Prostate gland (tissue), 2 donors: ENCODE results near the gene RNF157. TPM values are rescaled to one million over a fixed set of nuclear protein-coding genes. Genes with fewer than 3 reads are reported as not detected.

Source experiments
- DNase-seq: peaks from one replicate; pipeline ENCODE4 v3.0.0-alpha.2; 2019; ENCODE audit warnings: low spot score
- H3K27ac ChIP-seq, 2 donors: fragments of 200-600 bp; sonication (generic); 2 replicates each; pipeline ENCODE4 v1.5.1; 2017 to 2019
- H3K27me3 ChIP-seq: fragments of 200-600 bp; sonication (generic); replicated peaks from 2 replicates; pipeline ENCODE4 v1.5.1; 2019; ENCODE audit not compliant: insufficient read depth
- H3K36me3 ChIP-seq, 2 donors: fragments of 200-600 bp; sonication (generic); 1 replicate in 1 of 2; 2 replicates in 1 of 2; pipeline versions ENCODE4 v1.5.1 to v1.8.1; 2017 to 2019
- H3K4me1 ChIP-seq: fragments of 200-600 bp; sonication (generic); replicated peaks from 2 replicates; pipeline ENCODE4 v1.5.1; 2019
- H3K4me3 ChIP-seq, 2 donors: fragments of 200-600 bp; sonication (generic); 2 replicates each; pipeline ENCODE4 v1.5.1; 2017 to 2019
- H3K9me3 ChIP-seq: fragments of 200-600 bp; sonication (generic); 2 replicates; pipeline ENCODE4 v1.5.1; 2017
- CTCF ChIP-seq, 4 experiments: fragments of 200-600 bp in 2 of 4; fragments of 450-650 bp in 2 of 4; sonication (generic) in 2 of 4; IDR thresholded peaks; 1 replicate in 3 of 4; 2 replicates in 1 of 4; pipeline ENCODE4 v1.5.1; 2016 to 2019; ENCODE audit warnings: antibody characterized with exemption in 4 of 4, mild to moderate bottlenecking in 2 of 4, moderate library complexity in 2 of 4
- POLR2A ChIP-seq: fragments of 450-650 bp; IDR thresholded peaks from one replicate; pipeline ENCODE4 v1.6.1; 2016; ENCODE audit warnings: antibody characterized with exemption, mild to moderate bottlenecking
- POLR2AphosphoS5 ChIP-seq: sonication (generic); formaldehyde crosslinking; IDR thresholded peaks from one replicate; pipeline ENCODE4 v1.6.1; 2017; ENCODE audit warnings: antibody characterized with exemption
- WGBS: methylation state at CpG from one replicate; pipeline ENCODE4 v1.1.5; 2018; 5-methylcytosine and 5-hydroxymethylcytosine counted together
- intact Hi-C: fragments of 100-400 bp; cut with DNase I; formaldehyde crosslinking; loops from one replicate; pipeline ENCODE4 v1.14.2; 2022
- total RNA-seq, 2 donors: library from RNA; depleted of rRNA; stranded (reverse); fragments of >200 nt; gene quantifications; one replicate each; pipeline ENCODE4 v1.1.0, GENCODE V29; 2016

RNF157 gene
- total RNA-seq, 2 donors from 2014 or later: 1.6 to 47.5 TPM

- Histone ChIP-seq H3K4me1 (no peaks in the 10 kb centered on the region), H3K27me3 (no peaks in the 10 kb centered on the region), H3K27ac (no peak overlapping the region), H3K36me3 (no peaks in the 10 kb centered on the region), H3K9me3 (no peaks in the 10 kb centered on the region), H3K4me3 (no peak overlapping the region)
- intact Hi-C loops: no loop called here
- TF ChIP-seq CTCF (IDR thresholded peaks at IDR 0.05): no peak
- TF ChIP-seq POLR2AphosphoS5: no peak
- DNase-seq: no peak
- 95% methylated on average over 7 of the region's 7 CpGs for WGBS
Observed at GRCh38 chr17:76219670-76220383, 20.5 kb downstream of the RNF157 start.

- Histone ChIP-seq H3K27ac (no peak overlapping the region), H3K9me3 (no peaks in the 10 kb centered on the region), H3K4me1 (no peaks in the 10 kb centered on the region), H3K4me3 (no peak overlapping the region), H3K27me3 (no peaks in the 10 kb centered on the region), H3K36me3 (no peaks in the 10 kb centered on the region)
- no peak for DNase-seq
- WGBS: 97% methylated on average over 3 of the region's 3 CpGs
- intact Hi-C loops: no loop called here
- TF ChIP-seq CTCF (IDR thresholded peaks at IDR 0.05) (no peak), POLR2A (no peak), POLR2AphosphoS5 (no peak)
Observed at GRCh38 chr17:76217081-76217480, 23.2 kb downstream of the RNF157 start.

GRCh38 chr17:76213491-76213890, 26.8 kb downstream of the RNF157 start:
- intact Hi-C loops: no loop called here
- Histone ChIP-seq H3K9me3 (no peaks in the 10 kb centered on the region), H3K27me3 (no peaks in the 10 kb centered on the region), H3K36me3 (no peaks in the 10 kb centered on the region), H3K27ac (no peak overlapping the region), H3K4me3 (no peak overlapping the region), H3K4me1 (no peaks in the 10 kb centered on the region)
- TF ChIP-seq POLR2AphosphoS5: no peak
- no peak for TF ChIP-seq POLR2A
- TF ChIP-seq CTCF (IDR thresholded peaks at IDR 0.05): no peak
- 91% methylated on average over 2 of the region's 2 CpGs for WGBS
- DNase-seq: no peak

- DNase-seq: no peak
- Histone ChIP-seq H3K4me1 (no peaks in the 10 kb centered on the region), H3K27me3 (no peaks in the 10 kb centered on the region), H3K4me3 (no peak overlapping the region), H3K36me3 (no peaks in the 10 kb centered on the region), H3K27ac (no peak overlapping the region), H3K9me3 (no peaks in the 10 kb centered on the region)
- intact Hi-C loops: no loop called here
- 100% methylated on average over 1 of the region's 1 CpG for WGBS
- TF ChIP-seq CTCF (IDR thresholded peaks at IDR 0.05): no peak
- TF ChIP-seq POLR2A: no peak
- TF ChIP-seq POLR2AphosphoS5: no peak
Observed at GRCh38 chr17:76208120-76208519, 32.2 kb downstream of the RNF157 start.
